NOMO-1 treated with dmso at 0.1 percent for 144 hours (cell line): ENCODE results near the gene ATAD3C.
"Not testable (repeated sequence)": the region's sequence is repeated elsewhere in the genome, so short reads cannot be mapped to it uniquely, and the experiment has no call there.

Experiments used
- DNase-seq: peaks from one replicate; lab custom pipeline; 2025; ENCODE audit not compliant: unreplicated experiment; lab: John Stamatoyannopoulos, UW

Gene ATAD3C

DNA sequence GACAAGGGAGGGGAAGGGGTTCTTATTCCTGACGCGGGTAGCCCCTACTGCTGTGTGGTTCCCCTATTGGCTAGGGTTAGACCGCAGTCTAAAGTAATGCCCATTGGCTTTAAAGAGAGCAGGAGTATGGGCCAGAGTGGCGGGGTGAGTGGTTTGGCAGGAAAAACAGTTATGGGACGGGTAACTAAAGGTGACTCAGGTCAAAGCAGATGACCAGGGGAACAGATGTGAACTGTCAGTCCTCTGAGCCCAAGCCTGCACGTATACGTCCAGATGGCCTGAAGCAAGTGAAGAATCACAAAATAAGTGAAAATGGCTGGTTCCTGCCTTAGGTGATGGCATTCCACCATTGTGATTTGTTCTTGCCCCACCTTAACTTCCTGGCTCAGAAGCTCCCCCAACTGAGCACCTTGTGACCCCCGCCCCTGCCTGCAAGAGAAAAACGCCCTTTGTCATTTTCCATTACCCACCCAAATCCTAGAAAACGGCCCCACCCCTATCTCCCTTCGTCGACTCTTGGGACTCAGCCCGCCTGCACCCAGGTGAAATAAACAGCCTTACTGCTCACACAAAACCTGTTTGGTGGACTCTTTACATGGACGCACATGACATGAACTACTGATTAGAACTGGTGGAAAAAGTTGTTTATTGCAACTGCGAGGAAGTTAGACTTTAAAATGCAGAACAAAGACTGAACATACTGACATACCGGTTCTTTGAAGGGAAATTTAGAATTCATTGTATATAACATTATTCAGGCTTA, 21.3 kb downstream of the ATAD3C start:
- no peak for DNase-seq

DNA sequence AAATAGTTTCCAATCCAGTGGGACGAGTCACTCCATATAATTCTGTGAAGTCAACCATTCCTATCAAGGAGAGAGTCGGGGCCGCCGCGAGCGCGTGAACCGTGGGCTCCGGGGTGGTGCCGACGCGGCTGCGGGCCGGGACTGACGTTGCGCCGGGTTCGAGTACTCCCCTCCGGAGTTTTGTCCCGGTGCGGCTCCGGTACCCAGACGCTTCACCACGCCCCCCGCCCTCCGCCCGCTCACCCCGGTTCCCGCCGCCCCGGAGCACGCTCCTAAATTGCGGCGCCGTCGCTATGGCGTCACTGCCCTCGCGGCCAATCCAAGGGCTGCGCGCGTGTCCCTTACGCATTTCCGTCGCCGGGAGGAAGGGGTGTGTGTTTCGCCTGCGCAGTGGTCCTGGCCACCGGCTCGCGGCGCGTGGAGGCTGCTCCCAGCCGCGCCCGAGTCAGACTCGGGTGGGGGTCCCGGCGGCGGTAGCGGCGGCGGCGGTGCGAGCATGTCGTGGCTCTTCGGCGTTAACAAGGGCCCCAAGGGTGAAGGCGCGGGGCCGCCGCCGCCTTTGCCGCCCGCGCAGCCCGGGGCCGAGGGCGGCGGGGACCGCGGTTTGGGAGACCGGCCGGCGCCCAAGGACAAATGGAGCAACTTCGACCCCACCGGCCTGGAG, 22.0 kb downstream of the ATAD3C start, which contains the start of gene ATAD3B:
Gene ATAD3B (plus strand): TSS at position 377 of the 664 bp plus-strand sequence. CDS start 120 bp downstream, at position 497.
- peak; percentile 86 for DNase-seq

DNA sequence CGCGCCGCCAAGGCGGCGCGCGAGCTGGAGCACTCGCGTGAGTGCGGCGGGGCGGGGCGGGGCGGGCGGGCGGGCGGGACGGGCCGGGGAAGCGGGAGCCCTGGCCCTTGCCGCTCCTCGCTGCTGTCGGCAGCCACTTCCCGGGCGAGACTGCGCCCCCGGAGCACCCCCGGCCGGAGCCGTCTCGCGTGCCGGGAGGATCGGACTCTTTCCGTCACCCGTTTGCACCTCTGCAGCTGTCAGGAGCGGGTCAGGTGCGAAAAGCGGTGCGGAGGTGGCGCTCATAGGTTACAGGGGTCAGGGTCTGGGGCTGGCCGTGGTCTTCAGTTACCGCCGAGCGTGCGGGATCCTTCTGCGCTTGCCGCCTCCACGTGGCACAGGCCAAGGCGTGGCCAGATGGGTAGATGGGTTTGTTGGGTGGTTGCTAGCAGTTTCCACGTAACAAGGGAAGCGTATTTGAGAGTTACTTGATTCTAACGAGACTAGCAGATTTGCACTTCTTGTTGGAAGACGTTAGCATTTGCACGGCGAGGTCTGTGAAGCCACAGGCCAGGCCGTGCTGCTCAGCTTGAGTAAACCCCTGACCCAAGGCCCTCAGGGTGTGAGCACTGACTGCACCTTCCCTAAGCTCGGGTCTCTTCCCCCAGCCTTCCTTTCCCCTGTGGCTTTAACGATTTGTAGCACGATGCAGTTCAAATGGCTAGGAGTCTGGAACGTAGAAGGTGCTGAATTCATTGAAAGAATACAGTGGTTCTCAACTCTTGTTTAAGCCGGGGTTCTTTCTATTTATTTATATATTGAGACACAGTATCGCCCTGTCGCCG, 22.8 kb downstream of the ATAD3C start:
- not testable (repeated sequence) for DNase-seq

DNA sequence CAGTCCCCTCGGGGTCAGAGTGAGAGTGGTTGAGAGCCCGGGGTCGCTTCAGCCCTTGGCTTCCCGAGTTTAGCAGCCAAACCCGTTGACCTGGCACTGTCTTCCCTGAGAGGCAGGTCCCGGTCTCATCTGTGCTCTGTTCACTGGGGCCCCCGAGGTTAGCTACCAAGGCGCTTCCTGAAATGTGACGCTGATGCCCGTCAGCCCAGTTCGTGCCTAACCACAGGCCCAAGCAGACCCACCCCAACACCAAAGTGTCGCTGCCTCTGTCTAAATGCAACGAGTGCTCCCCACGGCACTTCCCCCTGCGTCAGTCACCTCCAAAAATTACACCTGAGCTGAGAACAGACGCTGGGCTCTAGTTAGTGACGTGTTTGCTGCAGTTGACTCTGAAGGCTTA, 26.5 kb downstream of the ATAD3C start:
- DNase-seq: not testable (repeated sequence)

DNA sequence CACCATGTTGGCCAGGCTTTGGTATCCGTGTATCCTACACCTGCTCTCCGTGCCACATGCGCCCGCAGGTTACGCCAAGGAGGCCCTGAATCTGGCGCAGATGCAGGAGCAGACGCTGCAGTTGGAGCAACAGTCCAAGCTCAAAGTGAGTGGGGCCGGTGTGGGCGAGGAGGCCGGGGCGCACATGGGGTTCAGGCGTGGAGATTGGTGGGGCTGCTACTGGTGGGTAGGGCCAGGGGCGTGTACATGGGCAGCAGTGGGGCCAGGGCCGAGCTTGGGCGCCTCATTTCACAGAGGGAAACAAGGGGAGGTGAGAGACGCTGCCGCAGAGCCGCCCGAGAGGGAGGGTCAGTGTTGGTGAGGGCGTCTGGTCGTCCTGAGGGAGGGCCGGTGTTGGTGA, 27.7 kb downstream of the ATAD3C start:
- no peak for DNase-seq

DNA sequence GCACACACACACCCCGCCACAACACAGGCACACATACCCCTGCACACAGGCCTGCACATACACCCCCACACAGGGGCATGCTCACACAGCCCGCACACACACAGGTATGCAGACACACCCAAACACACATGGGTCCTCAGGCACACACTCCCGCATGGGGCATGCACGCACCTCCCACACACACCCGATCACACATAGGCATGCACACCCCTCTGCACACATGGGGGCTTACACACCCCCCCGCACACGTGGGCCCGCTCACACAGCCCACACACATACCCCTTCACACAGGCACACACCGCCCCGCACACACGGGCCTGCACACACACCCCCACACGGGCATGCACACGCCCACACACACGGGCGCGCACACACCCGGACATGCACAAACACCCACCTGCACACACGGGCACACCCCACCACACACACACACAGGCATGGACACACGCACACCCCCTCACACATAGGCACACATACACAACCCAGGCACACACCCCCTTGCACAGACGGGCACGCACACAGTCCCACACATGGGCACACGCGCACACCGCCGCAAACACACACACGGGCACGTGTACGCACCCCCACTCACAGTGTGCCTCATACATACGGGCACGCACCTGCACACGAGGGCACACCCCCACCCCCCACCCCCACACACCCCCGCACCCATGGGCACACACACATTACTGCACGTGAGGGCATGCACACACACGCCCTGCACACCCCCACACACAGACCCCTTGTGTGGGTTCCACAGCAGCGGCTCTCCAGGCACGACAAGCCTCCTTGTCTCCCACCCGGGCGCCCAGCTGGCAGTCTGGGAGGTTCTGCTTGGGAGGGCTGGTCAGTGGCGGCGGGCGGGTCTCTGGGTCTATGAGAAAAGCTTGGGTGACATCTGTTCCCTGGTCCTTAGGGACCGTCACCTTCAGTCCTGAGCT, 30.3 kb downstream of the ATAD3C start:
- DNase-seq: no peak

DNA sequence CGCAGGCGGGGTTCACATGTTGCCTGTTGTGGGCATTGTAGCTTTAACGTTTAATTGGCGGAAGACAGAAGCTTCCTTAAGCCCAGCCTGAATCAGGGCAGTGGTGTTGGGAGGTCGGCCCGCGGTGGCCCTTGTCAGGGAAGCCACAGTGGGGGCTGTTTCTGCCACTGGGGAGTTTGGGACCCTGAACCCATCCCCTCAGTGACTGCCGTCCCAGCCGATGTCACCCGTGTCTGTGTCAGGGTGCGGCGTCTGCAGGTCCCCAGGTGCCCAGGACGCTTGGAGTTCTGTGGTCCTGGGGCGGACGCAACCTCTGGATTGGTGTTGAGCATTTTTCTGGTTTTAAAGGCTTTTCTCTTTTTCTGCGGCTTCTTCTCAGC, 31.0 kb downstream of the ATAD3C start:
- DNase-seq: not testable (repeated sequence)

DNA sequence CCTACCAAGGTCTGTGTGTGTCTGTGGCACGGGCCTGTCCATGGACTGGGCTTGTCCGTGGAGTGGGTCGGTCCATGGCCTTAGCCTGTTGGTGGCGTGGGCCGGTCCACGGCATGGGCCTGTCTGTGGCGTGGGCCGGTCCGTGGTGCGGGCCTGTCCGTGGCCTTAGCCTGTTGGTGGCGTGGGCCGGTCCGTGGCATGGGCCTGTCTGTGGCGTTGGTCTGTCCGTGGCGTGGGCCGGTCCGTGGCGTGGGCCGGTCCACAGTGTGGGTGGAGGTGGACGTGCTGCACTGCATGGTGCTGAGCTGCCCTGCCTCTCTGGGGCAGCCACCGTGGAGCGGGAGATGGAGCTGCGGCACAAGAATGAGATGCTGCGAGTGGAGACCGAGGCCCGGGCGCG, 32.3 kb downstream of the ATAD3C start:
- DNase-seq: not testable (repeated sequence)

DNA sequence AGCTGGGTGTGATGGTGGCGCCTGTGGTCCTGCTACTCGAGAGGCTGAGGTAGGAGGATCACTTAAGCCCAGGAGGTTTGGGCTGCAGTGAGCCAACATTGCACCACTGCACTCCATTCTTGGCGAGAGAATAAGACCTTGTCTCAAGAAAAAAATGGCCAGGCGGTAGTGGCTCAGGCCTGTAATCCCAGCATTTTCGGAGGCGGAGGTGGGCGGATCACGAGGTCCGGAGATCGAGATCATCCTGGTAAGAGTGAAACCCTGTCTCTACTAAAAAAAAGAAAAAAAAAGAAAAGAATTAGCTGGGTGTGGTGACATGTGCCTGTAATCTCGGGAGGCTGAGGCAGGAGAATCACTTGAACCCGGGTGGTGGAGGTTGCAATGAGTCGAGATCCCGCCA, 33.4 kb downstream of the ATAD3C start:
- no peak for DNase-seq

DNA sequence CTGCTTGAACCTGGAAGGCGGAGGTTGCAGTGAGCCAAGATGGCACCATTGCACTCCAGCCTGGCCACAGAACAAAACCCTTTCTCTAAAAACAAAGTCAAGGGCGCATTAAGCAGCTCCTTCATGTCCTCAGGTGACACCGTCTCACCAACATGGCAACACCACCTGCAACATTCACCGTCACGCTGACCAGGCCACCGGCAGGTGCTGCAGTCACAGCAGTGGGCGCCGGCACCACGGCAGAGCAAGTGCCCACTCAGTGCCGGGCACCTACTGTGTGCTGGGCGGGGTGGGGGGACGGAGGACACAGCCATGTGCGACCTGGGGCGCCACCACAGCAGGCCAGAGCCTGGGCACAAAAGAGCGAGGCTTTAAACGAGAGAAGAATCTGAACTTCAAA, 34.2 kb downstream of the ATAD3C start:
- DNase-seq: no peak

DNA sequence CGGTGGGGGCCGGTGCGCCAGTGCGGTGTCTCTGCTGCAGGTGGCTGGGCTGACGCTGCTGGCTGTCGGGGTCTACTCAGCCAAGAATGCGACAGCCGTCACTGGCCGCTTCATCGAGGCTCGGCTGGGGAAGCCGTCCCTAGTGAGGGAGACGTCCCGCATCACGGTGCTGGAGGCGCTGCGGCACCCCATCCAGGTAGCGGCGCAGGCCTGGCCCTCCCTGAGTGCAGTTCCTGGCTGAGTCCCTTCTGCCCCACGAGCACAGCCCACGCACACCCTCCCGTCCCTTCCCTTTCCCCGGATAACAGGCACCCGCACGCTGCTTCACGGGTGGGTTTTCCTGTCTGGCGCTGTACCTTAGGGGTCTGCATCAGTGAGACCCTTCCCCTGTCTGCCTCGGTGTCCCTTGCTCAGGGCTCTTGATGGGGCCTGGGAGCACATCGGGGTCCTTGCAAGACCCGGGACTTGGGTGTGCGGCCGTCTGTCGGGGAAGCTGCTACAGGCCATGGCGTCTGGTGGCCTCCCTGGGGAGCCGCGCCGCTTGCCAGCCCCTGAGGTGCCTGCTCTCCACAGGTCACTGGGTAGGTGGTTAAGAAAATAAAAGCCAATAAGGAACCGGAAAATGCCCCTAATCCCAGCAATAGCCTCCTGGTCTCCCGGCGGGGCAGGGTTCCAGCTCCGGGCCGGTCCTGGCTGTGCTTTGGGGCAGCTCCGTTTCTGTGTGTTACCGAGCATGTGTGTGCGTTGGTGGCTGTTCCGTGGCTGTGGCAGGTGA, 35.7 kb downstream of the ATAD3C start:
- not testable (repeated sequence) for DNase-seq

DNA sequence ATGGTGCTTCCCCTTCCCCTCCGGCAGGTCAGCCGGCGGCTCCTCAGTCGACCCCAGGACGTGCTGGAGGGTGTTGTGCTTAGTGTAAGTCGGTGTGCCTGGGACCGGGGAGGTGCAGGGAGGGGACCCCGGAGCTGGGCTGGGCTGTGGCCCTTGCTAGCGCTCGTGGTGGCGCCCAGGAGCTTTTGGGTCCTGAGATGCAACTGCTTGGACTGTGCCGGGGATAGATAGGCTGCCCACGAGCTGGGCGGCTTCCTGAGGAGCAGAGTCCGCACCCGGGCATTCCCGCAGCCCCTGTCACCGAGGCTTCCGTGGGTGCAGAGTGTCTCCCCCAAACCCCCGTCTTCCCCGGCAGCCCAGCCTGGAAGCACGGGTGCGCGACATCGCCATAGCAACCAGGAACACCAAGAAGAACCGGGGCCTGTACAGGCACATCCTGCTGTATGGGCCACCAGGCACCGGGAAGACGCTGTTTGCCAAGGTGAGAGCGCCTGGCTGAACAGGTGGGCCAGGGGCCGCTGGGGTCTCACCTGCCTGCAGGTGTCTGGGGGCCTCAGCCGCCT, 36.3 kb downstream of the ATAD3C start:
- DNase-seq: not testable (repeated sequence)

DNA sequence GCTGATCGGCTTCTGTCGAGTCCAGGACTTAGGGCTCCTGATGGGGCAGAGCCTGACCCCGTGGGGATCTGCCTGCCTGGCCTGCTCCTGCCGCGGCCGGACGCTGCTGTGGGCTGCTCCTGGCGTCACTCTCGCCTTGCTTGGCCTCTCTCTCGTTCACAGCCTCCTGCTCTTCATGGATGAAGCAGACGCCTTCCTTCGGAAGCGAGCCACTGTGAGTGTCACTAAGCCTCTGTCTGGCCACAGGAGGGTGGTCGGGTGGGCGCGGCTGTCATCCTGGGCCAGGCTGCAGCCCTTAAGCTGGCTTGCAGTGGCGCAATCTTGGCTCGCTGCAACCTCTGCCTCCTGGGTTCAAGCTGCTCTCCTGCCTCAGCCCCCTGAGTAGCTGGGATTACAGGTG, 38.2 kb downstream of the ATAD3C start:
- no peak for DNase-seq

DNA sequence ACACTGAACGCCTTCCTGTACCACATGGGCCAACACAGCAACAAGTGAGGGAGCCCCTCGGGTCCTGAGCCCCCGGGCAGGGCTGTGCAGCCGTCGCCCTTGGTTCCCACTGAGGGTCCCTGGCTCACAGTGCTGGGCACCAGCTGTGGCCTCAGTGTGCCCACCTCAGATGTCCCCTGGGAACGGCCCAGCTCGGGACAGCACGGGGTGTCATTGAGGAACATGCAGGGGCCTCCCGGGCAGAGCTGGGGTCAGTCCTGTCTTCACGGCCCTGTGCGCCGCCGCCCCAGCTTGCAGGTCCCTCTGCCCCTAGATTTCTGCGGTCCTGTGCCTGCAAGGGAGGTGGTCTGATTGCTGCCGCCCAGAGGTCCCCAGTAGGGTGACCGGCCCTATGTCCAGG, 39.7 kb downstream of the ATAD3C start:
- no peak for DNase-seq

DNA sequence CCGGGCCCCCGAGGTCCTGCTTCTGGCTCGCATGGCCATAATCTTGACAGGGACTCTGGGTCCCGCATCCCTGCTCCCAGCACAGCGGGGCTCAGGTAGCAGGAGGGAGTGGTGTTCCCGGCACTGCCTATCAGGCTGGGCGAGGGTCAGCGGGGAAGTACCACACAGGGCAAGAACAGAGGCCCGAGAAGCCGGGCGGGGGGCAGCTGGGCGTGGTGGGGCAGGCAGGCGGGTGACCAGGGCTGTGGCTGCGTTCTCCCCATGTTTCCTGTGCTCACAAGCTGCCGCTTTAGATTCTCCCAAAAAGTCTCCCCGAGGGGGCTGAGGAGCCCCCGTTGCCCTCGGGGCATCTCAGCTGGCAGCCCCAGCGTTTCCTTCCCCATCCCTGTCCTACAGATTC, 40.4 kb downstream of the ATAD3C start:
- no peak for DNase-seq

DNA sequence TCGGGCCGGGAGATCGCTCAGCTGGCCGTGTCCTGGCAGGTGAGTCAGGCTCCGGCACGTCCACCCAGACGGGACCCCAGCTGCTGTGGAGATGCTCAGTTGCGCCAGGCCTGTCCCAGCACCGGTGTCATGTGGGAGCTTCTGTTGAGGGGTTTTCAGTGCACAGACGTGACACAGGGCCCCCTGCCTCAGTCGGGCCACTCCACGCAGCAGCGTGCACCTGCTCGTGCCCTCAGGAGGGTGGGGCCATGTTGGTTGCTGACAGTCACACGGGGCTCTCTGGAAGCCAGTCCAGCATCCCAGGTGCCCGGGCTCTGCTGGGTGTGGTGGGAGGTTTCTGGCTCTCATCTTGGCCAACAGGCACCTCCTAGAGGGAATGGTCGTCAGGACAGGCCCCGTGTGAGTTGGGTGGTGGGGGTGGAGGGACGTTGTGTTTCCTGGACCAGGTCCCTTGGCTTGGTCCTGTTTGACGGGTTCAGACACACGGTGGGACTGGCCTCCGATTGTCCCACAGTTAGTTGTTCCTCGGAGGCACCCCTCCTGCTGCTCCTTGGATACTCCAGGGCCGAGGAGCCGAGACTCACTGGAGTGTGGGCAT, 41.2 kb downstream of the ATAD3C start:
- DNase-seq: no peak

DNA sequence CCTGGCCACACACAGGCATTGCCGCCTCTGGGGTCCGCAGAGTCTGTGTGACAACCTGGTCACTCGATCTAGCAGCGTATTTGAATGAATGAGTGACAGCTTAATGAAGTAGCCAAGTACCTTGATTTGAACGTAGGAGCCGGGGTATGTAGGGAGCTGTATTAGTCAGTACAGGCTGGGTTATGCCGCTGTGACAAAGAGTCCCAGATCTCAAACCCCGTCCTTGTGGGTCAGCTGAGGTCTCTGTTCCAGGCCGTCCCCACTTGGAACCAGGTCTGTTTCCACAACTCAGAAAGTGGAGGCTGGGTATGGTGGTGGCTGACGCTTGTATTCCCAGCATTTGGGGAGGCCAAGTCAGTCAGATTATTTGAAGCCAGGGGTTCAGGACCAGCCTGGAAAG, 42.1 kb downstream of the ATAD3C start:
- DNase-seq: no peak

DNA sequence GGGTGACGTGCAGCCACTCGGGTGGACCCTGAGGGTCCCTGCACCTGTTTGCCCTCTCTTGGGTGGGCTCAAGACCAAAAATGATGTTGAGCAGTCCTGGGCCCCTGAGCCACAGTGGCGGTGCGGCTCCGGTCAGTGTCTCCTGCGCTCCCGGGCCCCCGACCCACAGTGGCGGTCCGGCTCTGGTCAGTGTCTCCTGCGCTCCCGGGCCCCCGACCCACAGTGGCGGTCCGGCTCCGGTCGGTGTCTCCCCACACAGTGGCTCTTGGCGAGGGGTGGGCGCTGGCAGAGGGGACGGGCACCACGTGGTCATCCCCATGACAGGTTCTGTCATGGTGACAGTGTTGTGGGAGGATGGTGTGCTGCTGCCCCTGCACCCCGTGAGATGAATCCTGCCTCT, 44.8 kb downstream of the ATAD3C start:
- DNase-seq: not testable (repeated sequence)

DNA sequence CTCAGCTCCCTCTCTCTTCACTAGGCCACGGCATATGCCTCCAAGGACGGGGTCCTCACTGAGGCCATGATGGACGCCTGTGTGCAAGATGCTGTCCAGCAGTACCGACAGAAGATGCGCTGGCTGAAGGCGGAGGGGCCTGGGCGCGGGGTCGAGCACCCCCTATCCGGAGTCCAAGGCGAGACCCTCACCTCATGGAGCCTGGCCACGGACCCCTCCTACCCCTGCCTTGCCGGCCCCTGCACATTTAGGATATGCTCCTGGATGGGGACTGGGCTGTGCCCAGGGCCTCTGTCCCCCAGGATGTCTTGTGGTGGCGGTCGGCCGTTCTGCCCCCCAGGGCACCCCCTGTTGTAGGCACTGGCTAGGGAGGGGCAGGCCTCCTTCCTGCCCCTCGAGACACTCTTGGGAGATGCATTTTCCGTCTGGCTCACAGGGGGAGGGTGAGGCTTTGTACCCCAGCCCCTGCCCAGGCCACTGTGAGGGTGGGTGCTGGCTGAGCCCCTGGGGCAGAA, 46.0 kb downstream of the ATAD3C start:
- DNase-seq: not testable (repeated sequence)
